Osteocyte (in vitro differentiated cells): Measurements from ENCODE around the gene MAP7. TPM values are rescaled to one million over a fixed set of nuclear protein-coding genes. Genes with fewer than 3 reads are reported as not detected.

ENCODE experiments used
- DNase-seq: peaks from one replicate; pipeline ENCODE4 v3.0.0; 2021; ENCODE audit warnings: mixed read lengths; ENCODE audit not compliant: unreplicated experiment; ENCODE audit errors: extremely low spot score
- H3K27ac Mint-ChIP-seq: one replicate; pipeline ENCODE4 v1.8.0; 2021; ENCODE audit warnings: mild to moderate bottlenecking, mixed read lengths; ENCODE audit not compliant: unreplicated experiment
- H3K27me3 Mint-ChIP-seq: one replicate; pipeline ENCODE4 v1.8.0; 2021; ENCODE audit warnings: mixed read lengths; ENCODE audit not compliant: unreplicated experiment
- H3K36me3 Mint-ChIP-seq: one replicate; pipeline ENCODE4 v1.8.0; 2021; ENCODE audit warnings: mixed read lengths; ENCODE audit not compliant: unreplicated experiment
- H3K4me1 Mint-ChIP-seq: one replicate; pipeline ENCODE4 v1.8.0; 2021; ENCODE audit warnings: mixed read lengths; ENCODE audit not compliant: unreplicated experiment
- H3K4me3 Mint-ChIP-seq: one replicate; pipeline ENCODE4 v1.8.0; 2021; ENCODE audit warnings: mild to moderate bottlenecking, moderate library complexity, mixed read lengths; ENCODE audit not compliant: unreplicated experiment
- H3K9me3 Mint-ChIP-seq: one replicate; pipeline ENCODE4 v1.8.0; 2021; ENCODE audit warnings: mixed read lengths; ENCODE audit not compliant: unreplicated experiment
- total RNA-seq: library from RNA; stranded (reverse); gene quantifications from 2 replicates; pipeline ENCODE4 v1.2.1, GENCODE V29; 2021
- TF ChIP-seq, protein P1 (sequence below): fragments of 200-600 bp; sonication (generic); IDR thresholded peaks from 2 replicates; pipeline ENCODE4 v1.5.0; 2021; ENCODE audit warnings: antibody characterized with exemption, mild to moderate bottlenecking, moderate library complexity

MAP7 gene
- total RNA-seq, 1 donor from 2014 or later: 0.38 TPM

DNA sequence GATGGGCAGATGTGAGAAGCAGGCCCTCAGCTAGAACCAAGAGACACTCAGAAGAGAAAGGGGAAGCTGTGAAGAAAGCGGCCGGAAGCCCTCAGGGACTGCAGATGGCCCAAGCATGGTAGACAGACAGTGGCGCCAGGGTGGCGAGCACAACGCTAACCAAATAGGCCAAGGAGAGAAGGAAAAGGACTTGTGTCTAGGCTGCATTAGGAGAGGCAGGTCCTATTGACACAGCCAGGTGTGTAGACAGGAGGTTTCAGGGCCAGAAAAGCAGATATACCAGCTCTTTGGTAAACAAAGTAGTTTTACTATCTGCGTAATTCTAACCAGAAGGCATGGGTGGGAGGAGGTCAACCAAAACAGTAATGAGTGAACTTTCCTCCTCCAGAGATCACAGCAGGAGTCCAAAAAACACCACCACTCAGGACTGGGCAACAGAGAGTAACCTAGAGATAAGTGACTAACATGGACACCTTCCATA is 15.8 kb upstream of the MAP7 start:
- DNase-seq: no peak
- Mint-ChIP-seq H3K36me3 (no peaks in the 10 kb centered on the region), H3K4me1 (peaks cover 3% of the 10 kb centered on the region), H3K27me3 (no peaks in the 10 kb centered on the region), H3K27ac (no peak overlapping the region), H3K9me3 (peaks cover 9% of the 10 kb centered on the region), H3K4me3 (no peak overlapping the region)
- TF ChIP-seq, protein P1, sequence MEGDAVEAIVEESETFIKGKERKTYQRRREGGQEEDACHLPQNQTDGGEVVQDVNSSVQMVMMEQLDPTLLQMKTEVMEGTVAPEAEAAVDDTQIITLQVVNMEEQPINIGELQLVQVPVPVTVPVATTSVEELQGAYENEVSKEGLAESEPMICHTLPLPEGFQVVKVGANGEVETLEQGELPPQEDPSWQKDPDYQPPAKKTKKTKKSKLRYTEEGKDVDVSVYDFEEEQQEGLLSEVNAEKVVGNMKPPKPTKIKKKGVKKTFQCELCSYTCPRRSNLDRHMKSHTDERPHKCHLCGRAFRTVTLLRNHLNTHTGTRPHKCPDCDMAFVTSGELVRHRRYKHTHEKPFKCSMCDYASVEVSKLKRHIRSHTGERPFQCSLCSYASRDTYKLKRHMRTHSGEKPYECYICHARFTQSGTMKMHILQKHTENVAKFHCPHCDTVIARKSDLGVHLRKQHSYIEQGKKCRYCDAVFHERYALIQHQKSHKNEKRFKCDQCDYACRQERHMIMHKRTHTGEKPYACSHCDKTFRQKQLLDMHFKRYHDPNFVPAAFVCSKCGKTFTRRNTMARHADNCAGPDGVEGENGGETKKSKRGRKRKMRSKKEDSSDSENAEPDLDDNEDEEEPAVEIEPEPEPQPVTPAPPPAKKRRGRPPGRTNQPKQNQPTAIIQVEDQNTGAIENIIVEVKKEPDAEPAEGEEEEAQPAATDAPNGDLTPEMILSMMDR: no peak

DNA sequence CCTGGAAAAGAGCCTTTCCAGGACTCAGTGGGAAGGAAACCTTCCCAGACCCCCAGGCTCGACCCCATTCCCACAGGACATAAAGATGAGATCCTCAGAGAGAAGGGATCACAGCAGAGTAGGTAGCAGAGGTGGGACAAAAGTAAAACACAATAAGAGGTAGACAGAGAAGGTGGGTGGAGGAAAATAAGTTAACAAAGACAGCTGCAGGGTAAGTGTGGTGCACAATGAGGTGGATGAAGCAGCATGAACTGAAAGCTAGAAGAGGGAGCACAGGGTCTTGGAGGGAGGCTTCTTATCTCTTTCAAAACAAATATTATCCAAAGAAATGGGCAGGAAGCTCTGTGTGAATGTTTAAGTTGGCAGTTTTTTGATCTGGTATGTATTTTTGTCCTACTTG is 14.0 kb upstream of the MAP7 start:
- H3K27me3 Mint-ChIP-seq: no peaks in the 10 kb centered on the region
- DNase-seq: no peak
- TF ChIP-seq, protein P1: no peak
- H3K4me3 Mint-ChIP-seq: no peak overlapping the region
- peaks cover 3% of the 10 kb centered on the region for H3K4me1 Mint-ChIP-seq
- H3K36me3 Mint-ChIP-seq: no peaks in the 10 kb centered on the region
- H3K9me3 Mint-ChIP-seq: no peaks in the 10 kb centered on the region
- no peak overlapping the region for H3K27ac Mint-ChIP-seq

DNA sequence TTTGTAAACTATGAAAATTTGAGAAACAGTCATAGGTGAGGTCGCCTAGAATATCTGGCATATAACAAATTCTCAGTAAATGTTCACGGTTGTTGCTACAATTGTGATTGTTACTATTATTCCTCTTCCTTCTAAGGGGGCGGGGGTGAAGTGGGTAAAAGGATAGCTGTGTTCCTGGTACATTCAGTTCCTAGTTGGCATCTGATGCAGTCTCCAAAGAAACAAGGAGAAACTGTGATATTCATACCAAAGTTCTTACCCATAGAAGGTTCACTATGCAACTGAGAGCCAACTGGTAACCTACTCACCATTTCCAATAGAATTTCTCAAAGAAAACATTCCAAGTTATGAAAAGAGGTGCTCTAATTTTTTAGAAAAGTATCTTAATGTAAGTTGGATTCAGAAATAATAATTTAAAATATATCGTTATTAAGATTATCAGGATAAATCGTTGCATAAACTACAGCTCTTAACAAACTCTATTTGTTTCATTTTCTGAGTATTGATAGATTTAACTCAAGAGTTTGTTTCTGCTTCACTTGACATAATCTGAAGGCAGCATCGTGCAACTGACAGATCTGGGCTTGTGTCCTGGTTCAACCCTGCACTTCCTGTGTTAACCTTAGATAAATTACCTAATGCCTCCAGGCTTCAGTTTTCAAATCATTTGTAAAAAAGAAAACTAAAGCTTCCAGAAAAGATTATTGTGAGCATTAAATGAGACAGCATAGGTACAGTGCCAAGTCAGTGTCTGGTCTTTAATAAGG is 13.3 kb upstream of the MAP7 start:
- Mint-ChIP-seq H3K4me3 (no peak overlapping the region), H3K9me3 (no peaks in the 10 kb centered on the region), H3K27me3 (no peaks in the 10 kb centered on the region), H3K27ac (no peak overlapping the region), H3K4me1 (peaks cover 3% of the 10 kb centered on the region), H3K36me3 (no peaks in the 10 kb centered on the region)
- TF ChIP-seq, protein P1: no peak
- DNase-seq: no peak

DNA sequence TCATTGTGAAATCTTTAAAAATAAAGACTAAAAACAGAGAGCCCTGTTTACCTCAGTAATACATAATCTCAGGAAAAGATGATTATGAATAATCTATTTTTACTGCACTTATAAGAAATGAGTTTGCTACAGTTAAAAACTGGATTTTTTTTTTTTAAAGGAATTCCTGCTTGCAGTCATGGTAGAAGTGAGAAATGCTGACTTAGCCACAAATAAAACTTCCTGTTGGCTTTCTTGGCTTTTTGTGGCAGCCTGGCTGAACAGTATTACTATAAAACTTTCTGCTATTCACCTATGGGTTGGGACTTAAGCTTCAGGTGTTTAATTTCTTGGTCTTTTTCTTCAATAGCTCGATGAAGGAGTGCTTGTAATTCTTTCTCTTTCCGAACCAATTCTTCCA is 12.0 kb upstream of the MAP7 start:
- no peak for DNase-seq

DNA sequence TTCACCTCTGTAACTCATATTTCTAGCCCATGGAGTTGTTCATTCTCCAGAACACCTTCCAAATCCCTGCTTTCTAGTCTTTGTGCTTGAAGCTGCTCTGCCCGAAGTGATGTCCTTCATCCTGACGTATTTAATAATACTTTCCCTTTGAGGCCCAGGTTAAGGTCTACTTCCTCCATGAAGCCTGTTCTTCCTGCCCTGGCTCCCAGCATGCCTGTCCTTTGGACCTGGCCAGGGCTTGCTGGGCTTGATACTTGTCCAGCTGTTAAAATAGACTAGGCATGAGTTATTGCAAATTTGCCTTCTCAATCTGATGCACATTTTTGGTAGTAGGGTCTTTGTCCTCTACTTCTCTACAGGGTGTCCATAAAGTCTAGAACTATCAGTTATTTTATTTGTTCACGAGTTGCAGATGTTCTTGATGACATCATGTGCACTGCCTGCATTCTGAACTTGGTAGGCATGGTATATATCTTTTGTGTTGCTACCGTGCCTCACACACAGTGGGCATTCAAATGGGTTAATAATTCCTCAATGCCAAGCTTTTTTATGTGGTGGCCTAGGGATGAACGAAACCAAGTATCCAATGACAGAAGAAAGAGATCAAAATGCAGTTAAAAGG is 3.1 kb upstream of the MAP7 start:
- Mint-ChIP-seq H3K4me3 (no peak overlapping the region), H3K27me3 (peaks cover 38% of the 10 kb centered on the region), H3K4me1 (peaks cover 10% of the 10 kb centered on the region), H3K27ac (no peak overlapping the region), H3K9me3 (no peaks in the 10 kb centered on the region), H3K36me3 (peaks cover 3% of the 10 kb centered on the region)
- no peak for DNase-seq
- TF ChIP-seq, protein P1: no peak

More for the DNA sequence above, 12.0 kb upstream of the MAP7 start:
- peaks cover 3% of the 10 kb centered on the region for H3K4me1 Mint-ChIP-seq
- TF ChIP-seq, protein P1: no peak
- H3K36me3 Mint-ChIP-seq: peaks cover 3% of the 10 kb centered on the region
- no peak overlapping the region for H3K27ac Mint-ChIP-seq
- no peaks in the 10 kb centered on the region for H3K9me3 Mint-ChIP-seq
- H3K27me3 Mint-ChIP-seq: no peaks in the 10 kb centered on the region
- H3K4me3 Mint-ChIP-seq: no peak overlapping the region
